Activated CD4-positive, alpha-beta memory T cell treated with anti-CD3 and anti-CD28 coated beads, Interleukin-2, amount 10 ng/mL, durations not matched to agents 7 days and 5 days (primary cell): ENCODE measurements around the gene AXL. TPM values are rescaled to one million over a fixed set of nuclear protein-coding genes. Genes with fewer than 3 reads are reported as not detected.
A peak's percentile ranks its signal among the peaks of the same experiment; 100 is the strongest.

Source experiments
- CTCF ChIA-PET: fragments of 350-600 bp; sonication (Branson Sonifier 250); formaldehyde crosslinking; loops from one replicate; lab custom pipeline; 2021; ENCODE audit warnings: antibody characterized with exemption, inconsistent platforms; lab: Charles Lee
- POLR2A ChIA-PET: fragments of 350-600 bp; sonication (Branson Sonifier 250); formaldehyde crosslinking; loops from one replicate; lab custom pipeline; 2021; ENCODE audit warnings: antibody characterized with exemption; lab: Charles Lee
- DNase-seq: peaks from one replicate; pipeline ENCODE4 v3.0.0-alpha.2; 2020
- H3K27ac Mint-ChIP-seq: one replicate; pipeline ENCODE4 v1.8.0; 2021; ENCODE audit warnings: mild to moderate bottlenecking, mixed read lengths
- H3K27me3 Mint-ChIP-seq: one replicate; pipeline ENCODE4 v1.8.0; 2021; ENCODE audit warnings: mixed read lengths
- H3K36me3 Mint-ChIP-seq: one replicate; pipeline ENCODE4 v1.8.0; 2021; ENCODE audit warnings: low read depth, mixed read lengths
- H3K4me1 Mint-ChIP-seq: one replicate; pipeline ENCODE4 v1.8.0; 2021; ENCODE audit warnings: mixed read lengths
- H3K4me3 Mint-ChIP-seq: one replicate; pipeline ENCODE4 v1.8.0; 2021; ENCODE audit warnings: mild to moderate bottlenecking, mixed read lengths
- H3K9me3 Mint-ChIP-seq: one replicate; pipeline ENCODE4 v1.8.0; 2021; ENCODE audit warnings: mixed read lengths
- total RNA-seq, 2 experiments: library from RNA; stranded (reverse); gene quantifications; one replicate each; pipeline ENCODE4 v1.2.3, GENCODE V29; 2021

Gene AXL
- total RNA-seq, 2 experiments from 2014 or later = 0.55 to 0.60 TPM

- ChIA-PET CTCF (interaction anchor here (1.0 to 11.5 kb wide), 5 partner anchors 8 to 297 kb away, joined by 3 to 114 read pairs (median 3); partner anchors contain the start of genes CCDC97 and HNRNPUL1), POLR2A (interaction anchor here (1.4 to 18.4 kb wide), 4 partner anchors 8 to 52 kb away, joined by 3 to 348 read pairs (median 109); partner anchors contain the start of genes HNRNPUL1 and TGFB1)
- peaks cover 98% of the 10 kb centered on the region for H3K36me3 Mint-ChIP-seq
- no peak for DNase-seq
- H3K27me3 Mint-ChIP-seq = no peaks in the 10 kb centered on the region
- H3K4me3 Mint-ChIP-seq = no peak overlapping the region
- peaks cover 98% of the 10 kb centered on the region for H3K4me1 Mint-ChIP-seq
- no peaks in the 10 kb centered on the region for H3K9me3 Mint-ChIP-seq
- peak overlapping the region; percentile 98 for H3K27ac Mint-ChIP-seq
Observed at GRCh38 chr19:41300555-41300954, 81.5 kb downstream of the AXL start.

- ChIA-PET CTCF (interaction anchor here (1.0 to 11.5 kb wide), 8 partner anchors 10 to 294 kb away, joined by 3 to 114 read pairs (median 4); partner anchors contain the start of gene HNRNPUL1), POLR2A (interaction anchor here (0.6 to 18.4 kb wide), 10 partner anchors 8 to 525 kb away, joined by 3 to 348 read pairs (median 4); partner anchors contain the start of genes B9D2, DMAC2, HNRNPUL1 and RAB4B)
- peak overlapping the region; percentile 98 for H3K27ac Mint-ChIP-seq
- H3K9me3 Mint-ChIP-seq = no peaks in the 10 kb centered on the region
- H3K4me1 Mint-ChIP-seq = peaks cover 98% of the 10 kb centered on the region
- H3K27me3 Mint-ChIP-seq = no peaks in the 10 kb centered on the region
- peaks cover 96% of the 10 kb centered on the region for H3K36me3 Mint-ChIP-seq
- DNase-seq = peak; percentile 76
- H3K4me3 Mint-ChIP-seq = peak overlapping the region; percentile 85
Observed at GRCh38 chr19:41302624-41303351, 83.8 kb downstream of the AXL start.

- Mint-ChIP-seq H3K4me3 (peak overlapping the region; percentile 85), H3K4me1 (peaks cover 98% of the 10 kb centered on the region), H3K36me3 (peaks cover 94% of the 10 kb centered on the region), H3K9me3 (no peaks in the 10 kb centered on the region), H3K27me3 (no peaks in the 10 kb centered on the region), H3K27ac (peak overlapping the region; percentile 98)
- ChIA-PET CTCF (interaction anchor here (1.2 to 11.5 kb wide), 4 partner anchors 40 to 153 kb away, joined by 3 to 114 read pairs (median 4); partner anchors contain the start of gene HNRNPUL1), POLR2A (interaction anchor here (1.7 to 18.4 kb wide), 6 partner anchors 11 to 245 kb away, joined by 6 to 348 read pairs (median 32); partner anchors contain the start of genes HNRNPUL1 and TGFB1)
- peak; percentile 50 for DNase-seq
Observed at GRCh38 chr19:41303954-41304353, 84.9 kb downstream of the AXL start.

GRCh38 chr19:41304706-41305483 lies 85.9 kb downstream of the AXL start:
- H3K4me3 Mint-ChIP-seq = peak overlapping the region; percentile 85
- ChIA-PET CTCF (interaction anchor here (0.9 to 11.5 kb wide), 6 partner anchors 41 to 554 kb away, joined by 3 to 114 read pairs (median 3); partner anchors contain the start of genes ACTMAP, HNRNPUL1 and SNRPA), POLR2A (interaction anchor here (1.1 to 18.4 kb wide), 8 partner anchors 7 to 259 kb away, joined by 3 to 348 read pairs (median 32); partner anchors contain the start of genes HNRNPUL1 and TGFB1)
- H3K9me3 Mint-ChIP-seq = no peaks in the 10 kb centered on the region
- peak overlapping the region; percentile 98 for H3K27ac Mint-ChIP-seq
- peaks cover 89% of the 10 kb centered on the region for H3K36me3 Mint-ChIP-seq
- H3K27me3 Mint-ChIP-seq = no peaks in the 10 kb centered on the region
- DNase-seq = no peak
- peaks cover 92% of the 10 kb centered on the region for H3K4me1 Mint-ChIP-seq

GRCh38 chr19:41305927-41306793 lies 87.1 kb downstream of the AXL start:
- Mint-ChIP-seq H3K4me1 (peaks cover 88% of the 10 kb centered on the region), H3K4me3 (peak overlapping the region; percentile 98), H3K27ac (peak overlapping the region; percentile 98), H3K27me3 (no peaks in the 10 kb centered on the region), H3K9me3 (no peaks in the 10 kb centered on the region), H3K36me3 (peaks cover 86% of the 10 kb centered on the region)
- DNase-seq = no peak
- ChIA-PET POLR2A (interaction anchor here (1.1 to 18.4 kb wide), 8 partner anchors 9 to 258 kb away, joined by 3 to 348 read pairs (median 32); partner anchors contain the start of genes B9D2, HNRNPUL1 and TGFB1), CTCF (interaction anchor here (1.1 to 11.5 kb wide), 4 partner anchors 43 to 556 kb away, joined by 3 to 114 read pairs (median 4); partner anchors contain the start of genes ACTMAP, HNRNPUL1 and SNRPA)

- peaks cover 88% of the 10 kb centered on the region for H3K4me1 Mint-ChIP-seq
- no peaks in the 10 kb centered on the region for H3K27me3 Mint-ChIP-seq
- H3K9me3 Mint-ChIP-seq = no peaks in the 10 kb centered on the region
- peaks cover 85% of the 10 kb centered on the region for H3K36me3 Mint-ChIP-seq
- ChIA-PET CTCF (interaction anchor here (0.9 to 11.5 kb wide), 11 partner anchors 9 to 287 kb away, joined by 3 to 114 read pairs (median 5); partner anchors contain the start of gene HNRNPUL1), POLR2A (interaction anchor here (0.5 to 18.4 kb wide), 14 partner anchors 10 to 81 kb away, joined by 3 to 348 read pairs (median 9); partner anchors contain the start of genes B9D2, HNRNPUL1 and TGFB1)
- DNase-seq = peak; percentile 51
- H3K27ac Mint-ChIP-seq = peak overlapping the region; percentile 98
- H3K4me3 Mint-ChIP-seq = peak overlapping the region; percentile 98
Observed at GRCh38 chr19:41307090-41307875, 88.3 kb downstream of the AXL start.

- ChIA-PET POLR2A (interaction anchor here (0.7 to 18.4 kb wide), 14 partner anchors 11 to 131 kb away, joined by 3 to 348 read pairs (median 6); partner anchors contain the start of genes B3GNT8, B9D2, DMAC2 and HNRNPUL1), CTCF (interaction anchor here (0.6 to 11.5 kb wide), 17 partner anchors 9 to 286 kb away, joined by 3 to 114 read pairs (median 4); partner anchors contain the start of genes B9D2 and HNRNPUL1)
- Mint-ChIP-seq H3K27me3 (no peaks in the 10 kb centered on the region), H3K36me3 (peaks cover 83% of the 10 kb centered on the region), H3K4me3 (peak overlapping the region; percentile 98), H3K27ac (peak overlapping the region; percentile 98), H3K4me1 (peaks cover 87% of the 10 kb centered on the region), H3K9me3 (no peaks in the 10 kb centered on the region)
- no peak for DNase-seq
Observed at GRCh38 chr19:41307954-41308449, 89.0 kb downstream of the AXL start.

GRCh38 chr19:41308450-41309179 lies 89.6 kb downstream of the AXL start:
- ChIA-PET POLR2A (interaction anchor here (0.7 to 18.4 kb wide), 14 partner anchors 11 to 131 kb away, joined by 3 to 348 read pairs (median 6); partner anchors contain the start of genes B3GNT8, B9D2, DMAC2 and HNRNPUL1), CTCF (interaction anchor here (0.6 to 11.5 kb wide), 19 partner anchors 10 to 285 kb away, joined by 3 to 114 read pairs (median 4); partner anchors contain the start of genes B9D2 and HNRNPUL1)
- Mint-ChIP-seq H3K9me3 (no peaks in the 10 kb centered on the region), H3K27ac (peak overlapping the region; percentile 98), H3K36me3 (peaks cover 83% of the 10 kb centered on the region), H3K27me3 (no peaks in the 10 kb centered on the region), H3K4me3 (peak overlapping the region; percentile 98), H3K4me1 (peaks cover 89% of the 10 kb centered on the region)
- DNase-seq = peak; percentile 93

- POLR2A ChIA-PET = interaction anchor here (1.1 to 18.4 kb wide), 11 partner anchors 10 to 118 kb away, joined by 3 to 348 read pairs (median 9); partner anchors contain the start of genes B3GNT8, B9D2, HNRNPUL1 and TGFB1
- Mint-ChIP-seq H3K9me3 (no peaks in the 10 kb centered on the region), H3K36me3 (peaks cover 83% of the 10 kb centered on the region)
Observed at GRCh38 chr19:41309180-41310032, 90.4 kb downstream of the AXL start.

More at GRCh38 chr19:41309180-41310032, 90.4 kb downstream of the AXL start:
- DNase-seq = no peak
- CTCF ChIA-PET = interaction anchor here (0.9 to 11.5 kb wide), 13 partner anchors 8 to 165 kb away, joined by 3 to 114 read pairs (median 5); partner anchors contain the start of genes B9D2 and HNRNPUL1
- H3K4me3 Mint-ChIP-seq = peak overlapping the region; percentile 98
- no peaks in the 10 kb centered on the region for H3K27me3 Mint-ChIP-seq
- peaks cover 84% of the 10 kb centered on the region for H3K4me1 Mint-ChIP-seq
- peak overlapping the region; percentile 98 for H3K27ac Mint-ChIP-seq
